Esophagus muscularis mucosa (tissue), 4 donors: ENCODE data around the gene RAVER2.

Experiments used
- CTCF ChIP-seq, 3 experiments: fragments of 200-600 bp in 2 of 3; fragments of 450-650 bp in 1 of 3; sonication (generic) in 2 of 3; IDR thresholded peaks; one replicate each; pipeline ENCODE4 v1.5.1; 2017 to 2019; ENCODE audit warnings: antibody characterized with exemption in 3 of 3, mild to moderate bottlenecking in 2 of 3, moderate library complexity in 1 of 3
- EP300 ChIP-seq: sonication (generic); formaldehyde crosslinking; IDR thresholded peaks from one replicate; pipeline ENCODE4 v1.6.1; 2017; ENCODE audit warnings: antibody characterized with exemption
- POLR2A ChIP-seq: fragments of 450-650 bp; IDR thresholded peaks from one replicate; pipeline ENCODE4 v1.6.1; 2017; ENCODE audit warnings: antibody characterized with exemption, moderate library complexity, mild to moderate bottlenecking, low read depth

DNA sequence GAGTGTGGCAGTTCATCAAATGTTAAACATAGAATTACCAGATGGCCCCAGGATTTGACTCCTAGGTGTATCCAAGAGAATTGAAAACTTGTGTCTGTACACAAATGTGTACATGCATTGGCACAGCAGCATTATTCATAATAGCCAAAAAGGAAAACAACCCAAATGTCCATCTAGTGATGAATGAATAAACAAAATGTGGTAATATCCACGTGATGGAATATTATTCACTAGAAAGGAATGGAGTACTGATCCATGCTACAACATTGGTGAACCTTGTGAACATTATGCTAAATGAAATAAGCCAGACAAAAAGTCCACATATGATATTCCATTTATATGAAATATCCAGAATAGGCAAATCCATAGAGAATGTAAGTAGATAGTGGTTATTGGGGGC, 77.7 kb downstream of the RAVER2 start:
- TF ChIP-seq CTCF (IDR thresholded peaks at IDR 0.05): no peak
- TF ChIP-seq POLR2A: no peak
- no peak for TF ChIP-seq EP300
